Stimulated activated naive B cell treated with anti-CD40 and anti-IgM and Interleukin-4, amounts not matched to agents 10 μg/mL and 1 μg/mL and 100 μg/mL, for 72 hours (primary cell): ENCODE data around the gene PNMA1.
"Not testable (repeated sequence)": the region's sequence is repeated elsewhere in the genome, so short reads cannot be mapped to it uniquely, and the experiment has no call there.

Experiments
- ATAC-seq, 2 donors: fragments of 150-1000 bp; cut with Tn5 transposase; replicated peaks; 2 replicates each; pipeline ENCODE4 v1.10.0; 2021; ENCODE audit warnings: moderate library complexity in 1 of 2
- DNase-seq: peaks from one replicate; pipeline ENCODE4 v3.0.0; 2021
- H3K27ac Mint-ChIP-seq: one replicate; pipeline ENCODE4 v1.8.0; 2022; ENCODE audit warnings: mild to moderate bottlenecking, mixed read lengths
- H3K27me3 Mint-ChIP-seq, 2 donors: one replicate each; pipeline ENCODE4 v1.8.0; 2022; ENCODE audit warnings: mixed read lengths in 2 of 2
- H3K36me3 Mint-ChIP-seq, 2 donors: one replicate each; pipeline ENCODE4 v1.8.0; 2022; ENCODE audit warnings: mixed read lengths in 2 of 2, mild to moderate bottlenecking in 1 of 2
- H3K4me1 Mint-ChIP-seq, 2 donors: one replicate each; pipeline ENCODE4 v1.8.0; 2022; ENCODE audit warnings: mixed read lengths in 2 of 2, mild to moderate bottlenecking in 1 of 2
- H3K4me3 Mint-ChIP-seq, 2 donors: one replicate each; pipeline ENCODE4 v1.8.0; 2022; ENCODE audit warnings: mild to moderate bottlenecking in 2 of 2, mixed read lengths in 2 of 2, moderate library complexity in 1 of 2
- H3K9me3 Mint-ChIP-seq, 2 donors: one replicate each; pipeline ENCODE4 v1.8.0; 2022; ENCODE audit warnings: mixed read lengths in 2 of 2, mild to moderate bottlenecking in 1 of 2

PNMA1 gene

DNA sequence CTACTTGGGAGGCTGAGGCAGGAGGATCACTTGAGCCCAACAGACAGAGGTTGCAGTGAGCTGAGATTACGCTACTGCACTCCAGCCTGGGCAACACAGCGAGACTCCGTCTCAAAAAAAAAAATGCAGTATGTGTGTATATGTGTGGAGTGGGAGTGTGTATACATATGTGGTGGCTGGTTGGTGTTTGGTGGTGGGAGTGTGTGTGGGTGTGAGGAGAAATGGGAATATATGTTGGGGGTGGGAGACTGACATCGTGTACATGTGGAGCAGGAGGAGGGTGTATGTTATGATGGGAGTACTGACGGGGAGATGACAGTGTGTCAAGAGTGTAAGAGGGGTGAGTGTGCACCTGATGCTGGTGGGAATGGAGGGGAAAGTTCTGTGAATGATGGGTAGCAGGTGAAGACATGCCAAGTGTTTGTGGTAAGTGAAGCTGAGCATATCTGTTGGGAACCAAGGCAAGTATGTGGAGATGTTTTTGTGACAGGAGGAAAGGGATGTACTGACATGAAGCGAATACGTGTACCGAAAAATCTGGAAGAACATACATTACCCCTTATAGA lies 4.2 kb downstream of the PNMA1 start:
- Mint-ChIP-seq H3K4me1 (peaks cover 25 to 39% of the 10 kb centered on the region in 2 donors), H3K36me3 (peaks cover 23 to 26% of the 10 kb centered on the region in 2 donors), H3K27me3 (no peaks in the 10 kb centered on the region), H3K9me3 (no peaks in the 10 kb centered on the region), H3K27ac (no peak overlapping the region), H3K4me3 (peak overlapping the region; percentile 1 to 30)
- DNase-seq (no peak), ATAC-seq (no peak)

DNA sequence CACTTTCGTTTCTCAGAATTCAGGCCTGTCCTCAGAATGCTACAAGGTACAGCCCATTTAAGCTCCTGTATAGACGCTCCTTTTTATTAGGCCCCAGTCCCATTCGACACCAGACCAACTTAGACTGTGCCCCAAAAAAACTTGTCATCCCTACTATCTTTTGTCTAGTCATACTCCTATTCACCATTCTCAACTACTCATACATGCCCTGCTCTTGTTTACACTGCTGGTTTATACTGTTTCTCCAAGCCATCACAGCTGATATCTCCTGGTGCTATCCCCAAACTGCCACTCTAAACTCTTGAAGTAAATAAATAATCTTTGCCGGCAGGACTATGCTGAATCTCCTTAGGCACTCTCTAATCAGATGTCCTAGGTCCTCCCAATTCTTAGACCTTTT lies 6.1 kb downstream of the PNMA1 start:
- H3K27me3 Mint-ChIP-seq, H3K4me3 Mint-ChIP-seq, H3K27ac Mint-ChIP-seq, ATAC-seq, DNase-seq, H3K9me3 Mint-ChIP-seq: not testable (repeated sequence)
- Mint-ChIP-seq H3K4me1 (peaks cover 15 to 23% of the 10 kb centered on the region in 2 donors), H3K36me3 (peaks cover 17 to 25% of the 10 kb centered on the region in 2 donors)

DNA sequence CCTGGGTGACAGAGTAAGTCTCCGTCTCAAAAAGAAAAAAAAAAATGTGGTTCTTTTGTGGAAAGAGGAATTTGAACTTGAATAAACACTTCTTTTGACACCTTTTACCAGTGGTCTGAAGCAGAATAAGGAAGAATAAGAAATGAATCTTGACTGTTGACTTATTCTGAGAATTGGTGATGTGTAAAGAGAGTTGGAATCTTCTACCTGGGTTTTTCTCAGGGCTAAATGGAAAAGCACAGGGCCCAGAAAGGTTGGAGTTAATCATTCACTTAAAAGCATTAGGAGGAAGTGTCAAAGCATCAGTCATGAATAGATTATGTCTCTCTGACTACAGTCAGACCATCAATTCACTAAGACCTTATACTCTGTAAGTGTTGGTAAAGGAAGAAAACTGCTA lies 13.9 kb downstream of the PNMA1 start:
- ATAC-seq, result peak; percentile 58 to 73
- Mint-ChIP-seq H3K4me1 (peaks cover 9 to 50% of the 10 kb centered on the region in 2 donors), H3K9me3 (no peaks in the 10 kb centered on the region)

DNA sequence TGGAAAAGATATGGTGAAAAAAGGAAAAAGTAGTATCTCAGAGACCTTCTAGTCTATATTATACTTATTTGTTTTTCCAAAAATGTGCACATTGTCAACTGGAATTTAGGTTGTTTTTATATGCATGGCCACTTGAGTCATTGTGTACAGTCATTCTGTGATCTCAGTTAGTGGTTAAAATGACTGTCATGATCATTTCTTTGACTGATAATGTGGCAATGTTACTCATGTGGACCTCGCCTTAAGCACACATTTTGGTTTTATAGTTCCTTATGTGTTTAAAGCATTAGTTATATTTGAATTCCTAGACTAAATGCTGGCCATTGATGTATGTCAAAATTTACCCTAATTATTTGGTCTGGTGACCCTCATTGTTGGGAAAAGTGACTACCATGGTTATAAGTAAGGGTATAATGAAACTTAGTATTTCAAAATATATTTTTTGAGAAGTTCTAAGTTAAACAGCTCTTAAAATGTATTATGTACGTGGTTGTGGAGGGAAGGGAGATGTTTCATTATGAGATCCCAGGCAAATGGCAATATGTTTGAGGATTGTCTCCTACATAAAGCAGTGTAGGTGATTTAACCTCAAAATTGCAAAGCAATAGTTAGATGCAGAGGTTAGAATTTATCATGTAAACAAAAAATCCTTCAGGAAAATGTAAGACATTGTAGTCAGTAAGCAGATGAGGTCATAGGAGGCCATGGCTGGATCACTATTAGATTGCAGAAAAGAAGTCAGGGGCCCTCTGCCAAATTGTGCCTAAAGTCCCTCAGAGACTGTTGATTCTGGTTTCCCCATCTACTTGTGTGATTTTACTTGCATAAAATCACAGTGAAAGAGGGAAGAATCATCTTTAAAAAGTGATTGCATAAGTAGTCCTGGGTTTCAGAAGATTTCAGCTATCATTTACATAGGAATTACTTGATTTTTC lies 17.5 kb downstream of the PNMA1 start:
- DNase-seq (no peak), ATAC-seq (peak; percentile 84 to 88)
- Mint-ChIP-seq H3K36me3 (peaks cover 12 to 24% of the 10 kb centered on the region in 2 donors), H3K4me1 (peaks cover 9 to 50% of the 10 kb centered on the region in 2 donors), H3K27ac (peak overlapping the region; percentile 98), H3K27me3 (no peaks in the 10 kb centered on the region), H3K4me3 (peak overlapping the region; percentile 59 to 68), H3K9me3 (no peaks in the 10 kb centered on the region)

More for the DNA sequence above, 13.9 kb downstream of the PNMA1 start:
- Mint-ChIP-seq H3K27ac (peak overlapping the region; percentile 67), H3K4me3 (no peak overlapping the region), H3K27me3 (no peaks in the 10 kb centered on the region), H3K36me3 (peaks cover 0 to 18% of the 10 kb centered on the region in 2 donors)
- DNase-seq, result no peak

DNA sequence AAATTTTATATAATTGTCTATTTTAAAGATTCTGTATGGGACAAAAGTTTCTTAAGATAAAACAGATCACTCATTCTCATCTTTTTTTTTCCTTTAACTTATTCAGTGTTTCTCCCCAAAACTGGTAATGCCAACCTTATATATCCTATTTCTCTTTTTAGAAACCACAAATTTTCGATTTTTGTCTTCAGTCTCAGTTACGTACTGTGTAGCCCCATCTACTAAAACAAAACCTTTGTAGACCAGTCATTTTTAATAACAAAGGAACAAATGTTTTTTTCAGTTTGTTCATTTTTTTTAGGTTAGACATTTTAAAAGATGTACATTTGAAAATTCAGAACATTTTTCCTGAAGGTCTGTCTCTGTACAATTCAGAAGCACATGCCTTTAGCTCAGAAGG lies 18.2 kb downstream of the PNMA1 start:
- Mint-ChIP-seq H3K4me1 (peaks cover 9 to 48% of the 10 kb centered on the region in 2 donors), H3K27ac (peak overlapping the region; percentile 98), H3K36me3 (peaks cover 12 to 25% of the 10 kb centered on the region in 2 donors), H3K4me3 (peak overlapping the region; percentile 59 to 68), H3K27me3 (no peaks in the 10 kb centered on the region), H3K9me3 (no peaks in the 10 kb centered on the region)
- no peak for DNase-seq
- ATAC-seq, result peak; percentile 58 to 66

DNA sequence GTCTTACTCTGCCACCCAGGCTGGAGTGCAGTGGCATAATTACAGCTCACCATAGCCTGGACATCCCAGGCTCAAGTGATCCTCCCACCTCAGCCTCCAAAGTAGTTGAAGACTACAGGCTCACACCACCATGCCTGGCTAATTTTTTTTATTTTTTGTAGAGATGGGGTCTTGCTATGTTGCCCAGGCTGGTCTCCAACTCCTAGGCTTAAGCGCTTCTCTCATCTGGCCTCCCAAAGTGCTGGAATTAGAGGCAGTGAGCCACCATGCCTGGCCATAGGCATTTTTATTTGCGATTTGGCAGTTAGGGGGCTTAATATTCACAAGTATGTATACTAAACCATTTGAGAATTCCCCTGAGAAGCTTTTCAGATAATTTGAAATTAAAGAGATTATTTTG lies 19.1 kb downstream of the PNMA1 start:
- Mint-ChIP-seq H3K4me1 (peaks cover 9 to 39% of the 10 kb centered on the region in 2 donors), H3K9me3 (no peaks in the 10 kb centered on the region), H3K4me3 (no peak overlapping the region), H3K36me3 (peaks cover 12 to 31% of the 10 kb centered on the region in 2 donors), H3K27me3 (no peaks in the 10 kb centered on the region), H3K27ac (no peak overlapping the region)
- no peak for DNase-seq
- ATAC-seq, result no peak

DNA sequence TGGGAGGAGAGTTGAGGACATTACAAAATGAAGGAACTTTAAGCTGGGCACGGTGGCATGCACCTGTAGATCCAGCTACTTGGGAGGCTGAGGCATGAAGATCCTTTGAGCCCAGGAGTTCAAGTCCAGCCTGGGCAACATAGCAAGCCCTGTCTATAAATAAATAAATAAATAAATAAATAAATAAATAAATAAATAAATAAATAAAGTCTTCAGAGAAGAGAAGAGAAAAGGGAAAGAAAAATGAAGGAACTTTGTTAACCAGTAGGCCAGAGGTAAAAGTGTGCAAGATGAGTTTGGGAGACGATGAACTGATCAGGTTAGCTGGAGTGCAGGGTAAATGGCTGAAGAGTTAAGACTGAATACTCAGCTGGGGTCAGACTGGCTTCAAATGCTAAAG lies 20.1 kb downstream of the PNMA1 start:
- H3K9me3 Mint-ChIP-seq, result no peaks in the 10 kb centered on the region
- H3K36me3 Mint-ChIP-seq, result peaks cover 12 to 34% of the 10 kb centered on the region in 2 donors
- H3K27me3 Mint-ChIP-seq, result no peaks in the 10 kb centered on the region
- DNase-seq (no peak), ATAC-seq (no peak)
- peaks cover 9 to 29% of the 10 kb centered on the region in 2 donors for H3K4me1 Mint-ChIP-seq
- H3K27ac Mint-ChIP-seq, result no peak overlapping the region
- H3K4me3 Mint-ChIP-seq, result no peak overlapping the region

DNA sequence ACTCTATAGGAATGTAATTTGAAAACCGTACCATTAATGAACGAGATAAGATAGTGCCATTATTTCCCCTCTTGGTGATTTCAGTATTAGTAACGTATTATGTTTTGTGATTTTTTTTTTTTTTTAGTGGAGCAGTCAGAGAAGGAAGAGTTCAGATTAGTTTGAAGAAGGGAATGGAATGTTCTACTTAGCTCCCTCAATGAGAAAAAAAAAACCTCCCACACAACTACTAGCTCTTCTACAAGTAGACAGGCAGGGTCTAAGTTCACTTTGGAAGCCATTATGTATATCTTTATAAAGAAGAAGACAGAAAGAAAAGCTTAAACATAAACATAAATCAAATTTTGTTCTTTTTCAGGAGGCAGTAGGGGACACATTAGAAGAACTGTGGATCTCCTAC lies 27.3 kb downstream of the PNMA1 start:
- no peak for ATAC-seq
- Mint-ChIP-seq H3K9me3 (no peaks in the 10 kb centered on the region), H3K27ac (no peak overlapping the region), H3K27me3 (no peaks in the 10 kb centered on the region), H3K4me3 (no peak overlapping the region), H3K4me1 (no peaks in the 10 kb centered on the region), H3K36me3 (peaks cover 0 to 19% of the 10 kb centered on the region in 2 donors)
- no peak for DNase-seq

DNA sequence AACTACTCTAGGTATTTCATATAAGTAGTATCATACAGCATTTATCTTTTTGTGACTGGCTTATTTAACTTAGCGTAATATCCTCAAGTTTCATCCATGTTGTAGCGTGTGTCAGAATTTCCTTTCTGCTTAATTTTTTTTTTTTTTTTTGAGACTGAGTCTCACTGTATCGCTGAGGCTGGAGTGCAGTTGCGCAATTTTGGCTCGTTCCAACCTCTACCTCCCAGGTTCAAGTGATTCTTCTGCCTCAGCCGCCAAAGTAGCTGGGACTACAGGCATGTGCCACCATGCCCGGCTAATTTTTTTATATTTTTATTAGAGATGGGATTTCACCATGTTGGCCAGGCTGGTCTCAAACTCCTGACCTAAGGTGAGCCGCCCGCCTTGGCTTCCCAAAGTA lies 28.9 kb downstream of the PNMA1 start:
- Mint-ChIP-seq H3K27me3 (no peaks in the 10 kb centered on the region), H3K27ac (no peak overlapping the region), H3K4me3 (no peak overlapping the region), H3K9me3 (no peaks in the 10 kb centered on the region), H3K36me3 (peaks cover 0 to 13% of the 10 kb centered on the region in 2 donors), H3K4me1 (no peaks in the 10 kb centered on the region)
- DNase-seq, result no peak
- ATAC-seq, result no peak

DNA sequence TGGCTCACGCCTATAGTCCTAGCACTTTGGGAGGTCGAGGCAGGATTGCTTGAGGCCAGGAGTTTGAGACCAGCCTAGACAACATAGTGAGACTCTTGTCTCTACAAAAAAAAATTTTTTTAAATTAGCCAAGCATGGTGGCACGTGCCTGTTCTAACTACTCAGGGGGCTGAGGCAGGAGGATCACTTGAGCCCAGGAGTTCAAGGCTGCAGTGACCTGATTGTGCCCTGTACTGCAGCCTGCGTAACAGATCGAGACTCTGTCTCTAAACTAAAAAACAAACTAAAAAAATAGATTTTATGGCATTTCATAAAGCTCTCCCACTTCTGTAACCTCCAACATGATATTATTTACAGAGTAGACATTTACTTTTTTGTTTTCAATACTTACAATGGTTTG lies 29.6 kb downstream of the PNMA1 start:
- no peaks in the 10 kb centered on the region for H3K4me1 Mint-ChIP-seq
- ATAC-seq (no peak), DNase-seq (no peak)
- no peak overlapping the region for H3K27ac Mint-ChIP-seq
- H3K4me3 Mint-ChIP-seq, result no peak overlapping the region
- peaks cover 0 to 11% of the 10 kb centered on the region in 2 donors for H3K36me3 Mint-ChIP-seq
- H3K27me3 Mint-ChIP-seq, result no peaks in the 10 kb centered on the region
- H3K9me3 Mint-ChIP-seq, result no peaks in the 10 kb centered on the region

DNA sequence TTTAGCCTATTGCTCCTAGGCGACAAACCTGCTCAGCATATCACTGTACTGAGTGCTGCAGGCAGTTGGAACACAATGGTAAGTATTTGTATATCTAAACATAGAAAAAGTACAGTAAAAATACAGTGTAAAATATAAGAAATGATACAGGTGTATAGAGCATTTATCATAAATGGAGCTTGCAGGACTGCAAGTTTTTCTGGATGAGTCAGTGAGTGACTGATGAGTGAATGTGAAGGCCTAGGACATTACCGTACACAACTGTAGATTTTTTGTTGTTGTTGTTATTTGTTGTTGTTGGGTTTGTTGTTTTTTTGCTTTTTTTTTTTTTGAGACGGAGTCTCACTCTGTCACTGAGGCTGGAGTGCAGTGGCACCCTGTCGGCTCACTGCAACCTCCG lies 33.4 kb downstream of the PNMA1 start:
- Mint-ChIP-seq H3K36me3 (peaks cover 0 to 4% of the 10 kb centered on the region in 2 donors), H3K27ac (no peak overlapping the region), H3K4me3 (no peak overlapping the region), H3K27me3 (no peaks in the 10 kb centered on the region), H3K9me3 (no peaks in the 10 kb centered on the region), H3K4me1 (no peaks in the 10 kb centered on the region)
- ATAC-seq, result no peak
- no peak for DNase-seq

DNA sequence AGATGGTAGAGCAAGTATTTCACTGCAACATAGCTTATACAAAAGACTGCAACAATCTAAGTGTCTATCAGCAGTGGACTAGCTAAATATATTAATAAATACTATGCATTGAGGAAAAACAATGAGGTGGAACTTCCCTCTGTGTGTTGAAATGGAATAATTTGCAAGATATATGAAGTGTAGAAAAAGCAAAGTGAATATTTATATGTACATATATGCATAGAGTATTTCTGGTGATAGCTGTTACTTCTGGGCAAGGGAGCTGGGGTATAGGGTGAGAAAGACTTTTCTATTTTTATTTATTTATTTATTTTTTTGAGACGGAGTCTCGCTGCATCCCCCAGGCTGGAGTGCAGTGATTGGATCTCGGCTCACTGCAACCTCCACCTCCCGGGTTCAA lies 35.5 kb downstream of the PNMA1 start:
- ATAC-seq (no peak), DNase-seq (no peak)
- Mint-ChIP-seq H3K27ac (no peak overlapping the region), H3K36me3 (peaks cover 2 to 3% of the 10 kb centered on the region in 2 donors), H3K4me3 (no peak overlapping the region), H3K9me3 (no peaks in the 10 kb centered on the region), H3K4me1 (no peaks in the 10 kb centered on the region), H3K27me3 (no peaks in the 10 kb centered on the region)

DNA sequence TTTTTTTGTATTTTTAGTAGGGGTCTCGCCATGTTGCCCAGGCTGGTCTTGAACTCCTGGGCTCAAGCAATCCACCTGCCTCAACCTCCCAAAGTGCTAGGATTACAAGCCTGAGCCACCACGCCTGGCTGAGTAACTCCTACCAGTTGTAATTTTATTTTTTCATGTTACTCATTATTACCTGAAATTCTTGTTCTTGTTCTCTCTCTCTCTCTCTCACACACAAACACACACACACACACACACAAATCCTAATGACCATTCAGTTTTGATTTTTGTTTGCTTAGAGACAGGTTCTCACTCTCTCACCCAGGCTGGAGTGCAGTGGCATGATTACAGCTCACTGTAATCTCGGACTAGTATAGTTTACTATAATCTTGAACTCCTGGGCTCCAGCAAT lies 39.2 kb downstream of the PNMA1 start:
- Mint-ChIP-seq H3K27me3 (no peaks in the 10 kb centered on the region), H3K36me3 (peaks cover 3 to 4% of the 10 kb centered on the region in 2 donors), H3K9me3 (no peaks in the 10 kb centered on the region), H3K4me1 (no peaks in the 10 kb centered on the region), H3K4me3 (no peak overlapping the region), H3K27ac (no peak overlapping the region)
- DNase-seq (no peak), ATAC-seq (no peak)

DNA sequence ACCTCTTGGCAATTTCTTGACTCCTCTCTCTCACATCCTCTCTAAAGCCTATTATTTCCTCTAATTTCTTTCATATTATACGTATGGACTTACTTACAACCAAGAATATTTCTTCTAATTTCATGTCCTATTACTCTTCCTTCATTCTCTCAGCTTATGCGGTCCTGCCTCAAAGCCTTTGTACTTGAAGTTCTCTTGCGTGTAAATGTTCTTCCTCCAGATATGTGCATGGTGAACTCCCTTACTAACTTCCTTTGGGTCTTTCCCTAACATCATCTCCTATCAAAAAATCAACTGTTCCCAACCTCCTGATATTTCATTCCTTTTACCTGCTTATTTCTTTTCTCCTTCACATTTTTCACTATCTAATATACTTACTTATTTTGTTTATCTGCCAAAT lies 46.3 kb downstream of the PNMA1 start:
- Mint-ChIP-seq H3K36me3 (peaks cover 5 to 12% of the 10 kb centered on the region in 2 donors), H3K27ac (no peak overlapping the region), H3K27me3 (no peaks in the 10 kb centered on the region), H3K4me1 (peaks cover 1 to 5% of the 10 kb centered on the region in 2 donors), H3K9me3 (no peaks in the 10 kb centered on the region), H3K4me3 (no peak overlapping the region)
- ATAC-seq (no peak), DNase-seq (no peak)

DNA sequence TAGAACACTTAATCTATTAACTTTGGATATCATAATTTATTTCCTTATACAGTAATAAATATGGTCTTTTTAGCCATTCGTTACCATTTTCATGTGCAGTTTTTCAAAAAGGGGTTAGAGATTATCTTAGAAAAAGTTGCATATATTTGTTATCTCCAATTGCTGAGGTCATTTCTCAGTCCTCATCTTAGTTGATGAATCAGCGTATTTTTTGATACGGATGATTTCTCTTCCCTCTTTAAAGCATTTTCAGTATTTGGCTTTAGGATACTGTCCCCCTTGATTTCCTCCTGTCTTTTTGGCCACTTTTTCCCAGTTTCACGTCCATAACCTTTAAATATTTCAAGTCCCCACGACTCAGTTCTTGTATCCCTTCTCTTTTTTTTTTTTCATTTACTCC lies 47.6 kb downstream of the PNMA1 start:
- no peak for ATAC-seq
- DNase-seq, result no peak
- Mint-ChIP-seq H3K27me3 (no peaks in the 10 kb centered on the region), H3K4me3 (no peak overlapping the region), H3K27ac (peak overlapping the region; percentile 20), H3K4me1 (peaks cover 1 to 5% of the 10 kb centered on the region in 2 donors), H3K36me3 (peaks cover 8 to 19% of the 10 kb centered on the region in 2 donors), H3K9me3 (no peaks in the 10 kb centered on the region)
